Measurements from ENCODE around the gene PRG3. TPM values are rescaled to one million over a fixed set of nuclear protein-coding genes. Genes with fewer than 3 reads are reported as not detected.

PRG3 gene
- total RNA-seq, 6 donors from 2014 or later = not detected

GRCh38 chr11:57327721-57328120, 53.2 kb downstream of the PRG3 start:
- H3K27me3 ChIP-seq = no peaks in the 10 kb centered on the region
- no peak for ATAC-seq (ENCODE audit: low FRiP score in 2 of 2)
- H3K27ac ChIP-seq = peak overlapping the region in 3 of 4 donors; percentile 96 to 97 (median 97)
- no peak for DNase-seq
- 96 to 98% methylated on average over 5 of the region's 5 CpGs for WGBS, 2 donors
- H3K9me3 ChIP-seq = no peaks in the 10 kb centered on the region
- peaks cover 27 to 36% (median 30%) of the 10 kb centered on the region in 4 donors for H3K4me1 ChIP-seq
- H3K4me3 ChIP-seq = no peak overlapping the region
- no peak for TF ChIP-seq POLR2A (IDR thresholded peaks at IDR 0.05)
- TF ChIP-seq POLR2AphosphoS5 (IDR thresholded peaks at IDR 0.05) = no peak
- no peak for TF ChIP-seq CTCF (IDR thresholded peaks at IDR 0.05)
- TF ChIP-seq EP300 (IDR thresholded peaks at IDR 0.05) = no peak
- peaks cover 18 to 65% (median 57%) of the 10 kb centered on the region in 4 donors for H3K36me3 ChIP-seq

Other genes with a start within 250 kb of the PRG3 start
- under 1 TPM in 2 of 6 donors, not detected in 4; 0.10 to 0.11 TPM for gene LRRC55, start 199.2 kb downstream of the PRG3 start, total RNA-seq
- gene APLNR, start 143.9 kb downstream of the PRG3 start, total RNA-seq = 1 to 10 TPM in 5 of 6 donors, not detected in 1; 1.1 to 5.7 (median 1.9) TPM
- 100 to 1,000 TPM; 120 to 322 (median 184) TPM for gene TNKS1BP1, start 56.2 kb downstream of the PRG3 start, total RNA-seq
- 10 to 100 TPM; 48.2 to 89.6 (median 65.5) TPM for gene SSRP1, start 45.3 kb downstream of the PRG3 start, total RNA-seq
- gene P2RX3, start 42.8 kb downstream of the PRG3 start, total RNA-seq = not detected
- 1 to 10 TPM in 3 of 6 donors, under 1 TPM in 1, not detected in 2; 0.30 to 2.6 (median 1.6) TPM for gene PRG2, start 9.5 kb upstream of the PRG3 start, total RNA-seq
- gene SLC43A3, start 46.0 kb upstream of the PRG3 start, total RNA-seq = 100 to 1,000 TPM in 4 of 6 donors, 10 to 100 TPM in 2; 61.6 to 177 (median 118) TPM
- 1 to 10 TPM in 5 of 6 donors, not detected in 1; 1.1 to 4.1 (median 2.0) TPM for gene RTN4RL2, start 79.4 kb upstream of the PRG3 start, total RNA-seq
- gene SLC43A1, start 134.6 kb upstream of the PRG3 start, total RNA-seq = 10 to 100 TPM in 5 of 6 donors, 1 to 10 TPM in 1; 7.1 to 72.3 (median 13.9) TPM
- 10 to 100 TPM in 5 of 6 donors, 1 to 10 TPM in 1; 7.3 to 62.2 (median 26.8) TPM for gene TIMM10, start 149.6 kb upstream of the PRG3 start, total RNA-seq
- gene SMTNL1, start 156.4 kb upstream of the PRG3 start, total RNA-seq = not detected
- gene UBE2L6, start 186.5 kb upstream of the PRG3 start, total RNA-seq = 100 to 1,000 TPM in 1 of 6 donors, 10 to 100 TPM in 5; 39.8 to 142 (median 80.9) TPM
- gene SERPING1, start 216.5 kb upstream of the PRG3 start, total RNA-seq = 100 to 1,000 TPM; 306 to 573 (median 469) TPM

All from upper lobe of left lung (tissue), 6 donors.